CD4-positive, alpha-beta T cell treated with Interleukin-2 at 100 ng/mL for 4 hours (primary cell): ENCODE measurements around the gene GPR17.

ENCODE experiments used
- DNase-seq: peaks from one replicate; pipeline ENCODE4 v3.0.0-alpha.2; 2020; ENCODE audit warnings: low spot score

The GPR17 gene

GRCh38 chr2:127694986-127695385, 49.0 kb downstream of the GPR17 start:
- DNase-seq, result no peak

- DNase-seq, result peak; percentile 52
Observed at GRCh38 chr2:127695491-127696472, 49.8 kb downstream of the GPR17 start.

- DNase-seq, result no peak
Observed at GRCh38 chr2:127697482-127698180, 51.7 kb downstream of the GPR17 start.

- DNase-seq, result no peak
Observed at GRCh38 chr2:127698553-127699355, 52.8 kb downstream of the GPR17 start.

GRCh38 chr2:127700527-127701192, 54.7 kb downstream of the GPR17 start:
- peak; percentile 34 for DNase-seq

GRCh38 chr2:127701193-127701650, 55.3 kb downstream of the GPR17 start, which contains the start of gene SFT2D3:
TSS of gene SFT2D3 (plus strand) at chr2:127701497. CDS start at chr2:127701529, 32 bp downstream.
- peak; percentile 92 for DNase-seq

- peak; percentile 80 for DNase-seq
Observed at GRCh38 chr2:127701651-127702394, 55.9 kb downstream of the GPR17 start.
